Measurements from ENCODE around the gene MOB3B. TPM values are rescaled to one million over a fixed set of nuclear protein-coding genes. Genes with fewer than 3 reads are reported as not detected.

Gene MOB3B
- total RNA-seq, 1 donor from 2014 or later = 14.0 TPM

GRCh38 chr9:27440888-27441740 is 88.5 kb downstream of the MOB3B start:
- Histone ChIP-seq H3K36me3 (no peaks in the 10 kb centered on the region), H3K27ac (no peak overlapping the region), H2AFZ (replicated peaks) (no peak overlapping the region), H4K20me1 (ENCODE audit: low read depth) (peaks cover 17% of the 10 kb centered on the region), H3K27me3 (no peaks in the 10 kb centered on the region), H3K9me3 (ENCODE audit: low read depth) (no peaks in the 10 kb centered on the region), H3K4me1 (peaks cover 31% of the 10 kb centered on the region), H3F3A (ENCODE audit: low read depth) (peaks cover 10% of the 10 kb centered on the region), H3K4me3 (no peak overlapping the region), H3K4me2 (no peak overlapping the region), H3K9ac (no peak overlapping the region), H3K79me2 (ENCODE audit: low read depth) (peaks cover 49% of the 10 kb centered on the region)
- Mint-ChIP-seq H3K4me3 (no peak overlapping the region), H3K4me1 (peaks cover 36% of the 10 kb centered on the region), H3K9me3 (peaks cover 4% of the 10 kb centered on the region), H3K27me3 (ENCODE audit: insufficient read depth, low read depth) (no peaks in the 10 kb centered on the region), H3K27ac (no peak overlapping the region), H3K36me3 (peaks cover 4% of the 10 kb centered on the region)
- peak; percentile 9 for DNase-seq (ENCODE audit: low spot score)
- TF ChIP-seq CTCF (IDR thresholded peaks at IDR 0.05) (no peak), EZH2phosphoT487 (IDR thresholded peaks at IDR 0.05) (no peak), EZH2 (IDR thresholded peaks at IDR 0.05) (no peak)

GRCh38 chr9:27438522-27438921 is 91.1 kb downstream of the MOB3B start:
- Histone ChIP-seq H3K9ac (no peak overlapping the region), H3K36me3 (no peaks in the 10 kb centered on the region), H2AFZ (replicated peaks) (no peak overlapping the region), H3K79me2 (ENCODE audit: low read depth) (peaks cover 30% of the 10 kb centered on the region), H3K4me2 (no peak overlapping the region), H3K4me1 (peaks cover 19% of the 10 kb centered on the region), H3K9me3 (ENCODE audit: low read depth) (no peaks in the 10 kb centered on the region), H4K20me1 (ENCODE audit: low read depth) (peaks cover 9% of the 10 kb centered on the region), H3F3A (ENCODE audit: low read depth) (no peaks in the 10 kb centered on the region), H3K4me3 (no peak overlapping the region), H3K27ac (no peak overlapping the region), H3K27me3 (no peaks in the 10 kb centered on the region)
- no peak overlapping the region for H3K4me3 Mint-ChIP-seq
- no peak for DNase-seq (ENCODE audit: low spot score)
- peaks cover 29% of the 10 kb centered on the region for H3K4me1 Mint-ChIP-seq
- H3K27ac Mint-ChIP-seq = no peak overlapping the region
- H3K36me3 Mint-ChIP-seq = peaks cover 4% of the 10 kb centered on the region
- TF ChIP-seq CTCF (IDR thresholded peaks at IDR 0.05) (no peak), EZH2 (IDR thresholded peaks at IDR 0.05) (no peak), EZH2phosphoT487 (IDR thresholded peaks at IDR 0.05) (no peak)
- peaks cover 4% of the 10 kb centered on the region for H3K9me3 Mint-ChIP-seq
- H3K27me3 Mint-ChIP-seq (ENCODE audit: insufficient read depth, low read depth) = no peaks in the 10 kb centered on the region

GRCh38 chr9:27437652-27438373 is 91.8 kb downstream of the MOB3B start:
- H3K4me2 ChIP-seq = peak overlapping the region; percentile 16
- no peak overlapping the region for H3K27ac ChIP-seq
- no peak overlapping the region for H3K4me3 ChIP-seq
- no peak for TF ChIP-seq CTCF (IDR thresholded peaks at IDR 0.05)
- no peak for TF ChIP-seq EZH2 (IDR thresholded peaks at IDR 0.05)
- TF ChIP-seq EZH2phosphoT487 (IDR thresholded peaks at IDR 0.05) = no peak
- no peaks in the 10 kb centered on the region for H3K36me3 ChIP-seq
- no peak overlapping the region for H3K9ac ChIP-seq
- no peak for DNase-seq (ENCODE audit: low spot score)
- peaks cover 19% of the 10 kb centered on the region for H3K4me1 ChIP-seq
- peaks cover 23% of the 10 kb centered on the region for H3K79me2 ChIP-seq (ENCODE audit: low read depth)
- Mint-ChIP-seq H3K4me3 (no peak overlapping the region), H3K9me3 (peaks cover 4% of the 10 kb centered on the region), H3K27ac (no peak overlapping the region), H3K4me1 (peaks cover 29% of the 10 kb centered on the region), H3K36me3 (peaks cover 4% of the 10 kb centered on the region), H3K27me3 (ENCODE audit: insufficient read depth, low read depth) (no peaks in the 10 kb centered on the region)
- peaks cover 12% of the 10 kb centered on the region for H4K20me1 ChIP-seq (ENCODE audit: low read depth)
- no peaks in the 10 kb centered on the region for H3F3A ChIP-seq (ENCODE audit: low read depth)
- H2AFZ ChIP-seq (replicated peaks) = no peak overlapping the region
- no peaks in the 10 kb centered on the region for H3K27me3 ChIP-seq
- H3K9me3 ChIP-seq (ENCODE audit: low read depth) = no peaks in the 10 kb centered on the region
